GM23338 (cell line): ENCODE data around the gene FLT1. TPM values are rescaled to one million over a fixed set of nuclear protein-coding genes. Genes with fewer than 3 reads are reported as not detected.

Experiments used
- ATAC-seq: fragments of 200-7000 bp; cut with Tn5 transposase; 3 replicates; pipeline ENCODE4 v1.9.1; 2020
- DNase-seq: peaks from one replicate; pipeline ENCODE4 v3.0.0-alpha.2; 2015; ENCODE audit warnings: low spot score
- H2AFZ ChIP-seq: fragments of 200-600 bp; sonication (generic); 2 replicates; pipeline ENCODE4 v1.8.0; 2016; ENCODE audit warnings: antibody characterized with exemption, mild to moderate bottlenecking, moderate library complexity
- H3F3A ChIP-seq: fragments of 200-600 bp; sonication (generic); replicated peaks from 2 replicates; pipeline ENCODE4 v1.8.0; 2017; ENCODE audit warnings: antibody characterized with exemption, mixed run types, low read depth
- H3K27ac ChIP-seq: fragments of 200-600 bp; sonication (generic); 2 replicates; pipeline ENCODE4 v1.6.1; 2016; ENCODE audit warnings: low read depth
- H3K27me3 ChIP-seq: fragments of 200-600 bp; sonication (generic); 2 replicates; pipeline ENCODE4 v1.8.0; 2016; ENCODE audit warnings: mild to moderate bottlenecking, mixed run types, moderate library complexity; ENCODE audit not compliant: insufficient read depth
- H3K36me3 ChIP-seq: fragments of 200-600 bp; sonication (generic); 2 replicates; pipeline ENCODE4 v1.8.0; 2016; ENCODE audit warnings: mild to moderate bottlenecking; ENCODE audit not compliant: insufficient read depth
- H3K4me1 ChIP-seq: fragments of 200-600 bp; sonication (generic); 2 replicates; pipeline ENCODE4 v1.8.0; 2016; ENCODE audit warnings: mild to moderate bottlenecking, moderate library complexity; ENCODE audit not compliant: insufficient read depth
- H3K4me2 ChIP-seq: fragments of 200-600 bp; sonication (generic); 2 replicates; pipeline ENCODE4 v1.7.1; 2017; ENCODE audit warnings: mixed run types
- H3K4me3 ChIP-seq: fragments of 200-600 bp; sonication (generic); 2 replicates; pipeline ENCODE4 v1.6.1; 2016; ENCODE audit warnings: mixed run types
- H3K79me2 ChIP-seq: fragments of 200-600 bp; sonication (generic); replicated peaks from 2 replicates; pipeline ENCODE4 v1.8.0; 2017; ENCODE audit warnings: mild to moderate bottlenecking; ENCODE audit not compliant: insufficient read depth
- H3K9me2 ChIP-seq: fragments of 200-600 bp; sonication (generic); 2 replicates; pipeline ENCODE4 v1.8.0; 2017; ENCODE audit not compliant: insufficient read depth
- H4K20me1 ChIP-seq: fragments of 200-600 bp; sonication (generic); replicated peaks from 2 replicates; pipeline ENCODE4 v1.8.0; 2017; ENCODE audit warnings: mild to moderate bottlenecking; ENCODE audit not compliant: insufficient read depth
- H3K27ac Mint-ChIP-seq: 2 replicates; pipeline ENCODE4 v1.8.0; 2020; ENCODE audit warnings: inconsistent platforms, mild to moderate bottlenecking, moderate library complexity, mixed read lengths
- H3K27me3 Mint-ChIP-seq: 3 replicates; pipeline ENCODE4 v1.8.0; 2022; ENCODE audit warnings: low read depth, mild to moderate bottlenecking, moderate library complexity, mixed read lengths, inconsistent platforms; ENCODE audit not compliant: insufficient read depth, poor library complexity
- H3K36me3 Mint-ChIP-seq: 3 replicates; pipeline ENCODE4 v1.8.0; 2021; ENCODE audit warnings: low read depth, mild to moderate bottlenecking, inconsistent platforms, moderate library complexity, mixed read lengths
- H3K4me1 Mint-ChIP-seq: 3 replicates; pipeline ENCODE4 v1.8.0; 2020; ENCODE audit warnings: mild to moderate bottlenecking, inconsistent platforms, mixed read lengths
- H3K4me3 Mint-ChIP-seq: 3 replicates; pipeline ENCODE4 v1.8.0; 2021; ENCODE audit warnings: moderate library complexity, mild to moderate bottlenecking, inconsistent platforms, mixed read lengths
- H3K9me3 Mint-ChIP-seq: 3 replicates; pipeline ENCODE4 v1.8.0; 2020; ENCODE audit warnings: moderate library complexity, mild to moderate bottlenecking, inconsistent platforms, mixed read lengths
- CREB1 ChIP-seq: fragments of 250-450 bp; sonication (Bioruptor Pico); IDR thresholded peaks from 2 replicates; pipeline ENCODE4 v1.5.0; 2020; ENCODE audit warnings: low read depth, mild to moderate bottlenecking, moderate library complexity
- EZH2 ChIP-seq: fragments of 200-600 bp; sonication (generic); IDR thresholded peaks from one replicate; pipeline ENCODE4 v1.8.0; 2017; ENCODE audit warnings: antibody characterized with exemption, mild to moderate bottlenecking, low read depth; ENCODE audit not compliant: unreplicated experiment
- EZH2phosphoT487 ChIP-seq: fragments of 200-600 bp; sonication (generic); IDR thresholded peaks from one replicate; pipeline ENCODE4 v1.8.1; 2018; ENCODE audit warnings: antibody characterized with exemption; ENCODE audit not compliant: unreplicated experiment
- JUNB ChIP-seq: IDR thresholded peaks from one replicate; pipeline ENCODE4 v1.6.1; 2016; ENCODE audit warnings: antibody characterized with exemption; ENCODE audit not compliant: unreplicated experiment
- NANOG ChIP-seq: IDR thresholded peaks from 2 replicates; pipeline ENCODE4 v1.6.1; 2016; ENCODE audit warnings: antibody characterized with exemption, borderline replicate concordance
- POLR2AphosphoS5 ChIP-seq: IDR thresholded peaks from 2 replicates; pipeline ENCODE4 v1.6.1; 2016; ENCODE audit warnings: antibody characterized with exemption, low read depth
- STAT1 ChIP-seq: IDR thresholded peaks from one replicate; pipeline ENCODE4 v1.6.1; 2016; ENCODE audit warnings: antibody characterized with exemption; ENCODE audit not compliant: unreplicated experiment
- ZNF114 ChIP-seq: fragments of 250-450 bp; sonication (Bioruptor Pico); IDR thresholded peaks from 2 replicates; pipeline ENCODE4 v1.5.0; 2020; ENCODE audit warnings: mild to moderate bottlenecking, moderate library complexity
- ZNF331 ChIP-seq: fragments of 250-450 bp; sonication (Bioruptor Pico); IDR thresholded peaks from 2 replicates; pipeline ENCODE4 v1.5.0; 2020; ENCODE audit warnings: low read depth, mild to moderate bottlenecking, moderate library complexity
- polyA plus RNA-seq: library from polyadenylated mRNA; unstranded; fragments of >200 nt; fragmentation: Nextera tagmentation; extraction: Ambion mirVana; gene quantifications from 2 replicates; pipeline ENCODE4 v1.2.1, GENCODE V29; 2016
- total RNA-seq: library from RNA; depleted of rRNA; stranded (reverse); fragments of >200 nt; shearing (Covaris generic); gene quantifications from 2 replicates; pipeline ENCODE4 v1.2.3, GENCODE V29; 2014
- TF ChIP-seq, protein P1 (sequence below): IDR thresholded peaks from one replicate; pipeline ENCODE4 v1.6.1; 2018; ENCODE audit warnings: antibody characterized with exemption; ENCODE audit not compliant: unreplicated experiment
- TF ChIP-seq, protein P2 (sequence below): fragments of 250-450 bp; sonication (Bioruptor Pico); IDR thresholded peaks from 2 replicates; pipeline ENCODE4 v1.5.0; 2020; ENCODE audit warnings: mild to moderate bottlenecking, moderate library complexity
- TF ChIP-seq, protein P3 (sequence below), 2 experiments: fragments of 200-600 bp in 1 of 2; sonication (generic) in 1 of 2; conservative IDR thresholded peaks; 2 replicates each; pipeline versions ENCODE4 v1.5.1 to v1.6.1; 2016 to 2017; ENCODE audit warnings: antibody characterized with exemption in 2 of 2, low read depth in 2 of 2, mild to moderate bottlenecking in 2 of 2, moderate library complexity in 1 of 2
- TF ChIP-seq, protein P4 (sequence below): IDR thresholded peaks from 2 replicates; pipeline ENCODE4 v1.6.1; 2016; ENCODE audit warnings: antibody characterized with exemption

FLT1 gene
- total and polyA plus RNA-seq, 2 experiments from 2014 or later: 26.8 to 116 TPM

DNA sequence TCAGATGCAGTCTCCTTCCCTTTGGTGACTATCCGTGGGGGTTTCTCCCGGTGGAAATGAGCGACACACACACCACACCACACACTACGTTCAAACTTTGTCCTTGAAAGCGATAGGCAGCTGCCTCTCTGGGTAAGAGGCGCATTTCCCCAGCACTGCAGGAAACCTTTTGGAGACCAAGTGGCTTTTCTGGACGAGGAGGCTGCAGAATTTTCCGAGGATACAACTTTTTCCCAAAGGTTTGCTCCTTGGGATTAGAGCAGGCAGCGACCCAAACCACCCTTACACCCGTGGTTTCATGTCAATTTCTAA, 38.2 kb upstream of the FLT1 start:
- Histone ChIP-seq H3K27me3 (peaks cover 40% of the 10 kb centered on the region), H3K4me3 (peak overlapping the region; percentile 78), H3K79me2 (no peaks in the 10 kb centered on the region), H3K27ac (no peak overlapping the region), H3K36me3 (no peaks in the 10 kb centered on the region), H4K20me1 (no peaks in the 10 kb centered on the region), H3K9me2 (no peaks in the 10 kb centered on the region), H3F3A (peaks cover 26% of the 10 kb centered on the region), H3K4me1 (peaks cover 34% of the 10 kb centered on the region), H3K4me2 (peak overlapping the region; percentile 96), H2AFZ (peak overlapping the region; percentile 83)
- Mint-ChIP-seq H3K36me3 (no peaks in the 10 kb centered on the region), H3K27me3 (peaks cover 16% of the 10 kb centered on the region), H3K27ac (no peak overlapping the region), H3K4me1 (peaks cover 13% of the 10 kb centered on the region), H3K9me3 (peaks cover 19% of the 10 kb centered on the region), H3K4me3 (peak overlapping the region; percentile 73)
- peak; percentile 34 for DNase-seq
- ATAC-seq: no peak
- TF ChIP-seq ZNF331 (CRISPR knock-in tag) (no peak), POLR2AphosphoS5 (no peak), NANOG (no peak), ZNF114 (CRISPR knock-in tag) (no peak), EZH2 (no peak), JUNB (no peak), CREB1 (no peak), EZH2phosphoT487 (no peak), STAT1 (no peak)
- TF ChIP-seq, protein P1, sequence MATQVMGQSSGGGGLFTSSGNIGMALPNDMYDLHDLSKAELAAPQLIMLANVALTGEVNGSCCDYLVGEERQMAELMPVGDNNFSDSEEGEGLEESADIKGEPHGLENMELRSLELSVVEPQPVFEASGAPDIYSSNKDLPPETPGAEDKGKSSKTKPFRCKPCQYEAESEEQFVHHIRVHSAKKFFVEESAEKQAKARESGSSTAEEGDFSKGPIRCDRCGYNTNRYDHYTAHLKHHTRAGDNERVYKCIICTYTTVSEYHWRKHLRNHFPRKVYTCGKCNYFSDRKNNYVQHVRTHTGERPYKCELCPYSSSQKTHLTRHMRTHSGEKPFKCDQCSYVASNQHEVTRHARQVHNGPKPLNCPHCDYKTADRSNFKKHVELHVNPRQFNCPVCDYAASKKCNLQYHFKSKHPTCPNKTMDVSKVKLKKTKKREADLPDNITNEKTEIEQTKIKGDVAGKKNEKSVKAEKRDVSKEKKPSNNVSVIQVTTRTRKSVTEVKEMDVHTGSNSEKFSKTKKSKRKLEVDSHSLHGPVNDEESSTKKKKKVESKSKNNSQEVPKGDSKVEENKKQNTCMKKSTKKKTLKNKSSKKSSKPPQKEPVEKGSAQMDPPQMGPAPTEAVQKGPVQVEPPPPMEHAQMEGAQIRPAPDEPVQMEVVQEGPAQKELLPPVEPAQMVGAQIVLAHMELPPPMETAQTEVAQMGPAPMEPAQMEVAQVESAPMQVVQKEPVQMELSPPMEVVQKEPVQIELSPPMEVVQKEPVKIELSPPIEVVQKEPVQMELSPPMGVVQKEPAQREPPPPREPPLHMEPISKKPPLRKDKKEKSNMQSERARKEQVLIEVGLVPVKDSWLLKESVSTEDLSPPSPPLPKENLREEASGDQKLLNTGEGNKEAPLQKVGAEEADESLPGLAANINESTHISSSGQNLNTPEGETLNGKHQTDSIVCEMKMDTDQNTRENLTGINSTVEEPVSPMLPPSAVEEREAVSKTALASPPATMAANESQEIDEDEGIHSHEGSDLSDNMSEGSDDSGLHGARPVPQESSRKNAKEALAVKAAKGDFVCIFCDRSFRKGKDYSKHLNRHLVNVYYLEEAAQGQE: no peak
- TF ChIP-seq, protein P2, sequence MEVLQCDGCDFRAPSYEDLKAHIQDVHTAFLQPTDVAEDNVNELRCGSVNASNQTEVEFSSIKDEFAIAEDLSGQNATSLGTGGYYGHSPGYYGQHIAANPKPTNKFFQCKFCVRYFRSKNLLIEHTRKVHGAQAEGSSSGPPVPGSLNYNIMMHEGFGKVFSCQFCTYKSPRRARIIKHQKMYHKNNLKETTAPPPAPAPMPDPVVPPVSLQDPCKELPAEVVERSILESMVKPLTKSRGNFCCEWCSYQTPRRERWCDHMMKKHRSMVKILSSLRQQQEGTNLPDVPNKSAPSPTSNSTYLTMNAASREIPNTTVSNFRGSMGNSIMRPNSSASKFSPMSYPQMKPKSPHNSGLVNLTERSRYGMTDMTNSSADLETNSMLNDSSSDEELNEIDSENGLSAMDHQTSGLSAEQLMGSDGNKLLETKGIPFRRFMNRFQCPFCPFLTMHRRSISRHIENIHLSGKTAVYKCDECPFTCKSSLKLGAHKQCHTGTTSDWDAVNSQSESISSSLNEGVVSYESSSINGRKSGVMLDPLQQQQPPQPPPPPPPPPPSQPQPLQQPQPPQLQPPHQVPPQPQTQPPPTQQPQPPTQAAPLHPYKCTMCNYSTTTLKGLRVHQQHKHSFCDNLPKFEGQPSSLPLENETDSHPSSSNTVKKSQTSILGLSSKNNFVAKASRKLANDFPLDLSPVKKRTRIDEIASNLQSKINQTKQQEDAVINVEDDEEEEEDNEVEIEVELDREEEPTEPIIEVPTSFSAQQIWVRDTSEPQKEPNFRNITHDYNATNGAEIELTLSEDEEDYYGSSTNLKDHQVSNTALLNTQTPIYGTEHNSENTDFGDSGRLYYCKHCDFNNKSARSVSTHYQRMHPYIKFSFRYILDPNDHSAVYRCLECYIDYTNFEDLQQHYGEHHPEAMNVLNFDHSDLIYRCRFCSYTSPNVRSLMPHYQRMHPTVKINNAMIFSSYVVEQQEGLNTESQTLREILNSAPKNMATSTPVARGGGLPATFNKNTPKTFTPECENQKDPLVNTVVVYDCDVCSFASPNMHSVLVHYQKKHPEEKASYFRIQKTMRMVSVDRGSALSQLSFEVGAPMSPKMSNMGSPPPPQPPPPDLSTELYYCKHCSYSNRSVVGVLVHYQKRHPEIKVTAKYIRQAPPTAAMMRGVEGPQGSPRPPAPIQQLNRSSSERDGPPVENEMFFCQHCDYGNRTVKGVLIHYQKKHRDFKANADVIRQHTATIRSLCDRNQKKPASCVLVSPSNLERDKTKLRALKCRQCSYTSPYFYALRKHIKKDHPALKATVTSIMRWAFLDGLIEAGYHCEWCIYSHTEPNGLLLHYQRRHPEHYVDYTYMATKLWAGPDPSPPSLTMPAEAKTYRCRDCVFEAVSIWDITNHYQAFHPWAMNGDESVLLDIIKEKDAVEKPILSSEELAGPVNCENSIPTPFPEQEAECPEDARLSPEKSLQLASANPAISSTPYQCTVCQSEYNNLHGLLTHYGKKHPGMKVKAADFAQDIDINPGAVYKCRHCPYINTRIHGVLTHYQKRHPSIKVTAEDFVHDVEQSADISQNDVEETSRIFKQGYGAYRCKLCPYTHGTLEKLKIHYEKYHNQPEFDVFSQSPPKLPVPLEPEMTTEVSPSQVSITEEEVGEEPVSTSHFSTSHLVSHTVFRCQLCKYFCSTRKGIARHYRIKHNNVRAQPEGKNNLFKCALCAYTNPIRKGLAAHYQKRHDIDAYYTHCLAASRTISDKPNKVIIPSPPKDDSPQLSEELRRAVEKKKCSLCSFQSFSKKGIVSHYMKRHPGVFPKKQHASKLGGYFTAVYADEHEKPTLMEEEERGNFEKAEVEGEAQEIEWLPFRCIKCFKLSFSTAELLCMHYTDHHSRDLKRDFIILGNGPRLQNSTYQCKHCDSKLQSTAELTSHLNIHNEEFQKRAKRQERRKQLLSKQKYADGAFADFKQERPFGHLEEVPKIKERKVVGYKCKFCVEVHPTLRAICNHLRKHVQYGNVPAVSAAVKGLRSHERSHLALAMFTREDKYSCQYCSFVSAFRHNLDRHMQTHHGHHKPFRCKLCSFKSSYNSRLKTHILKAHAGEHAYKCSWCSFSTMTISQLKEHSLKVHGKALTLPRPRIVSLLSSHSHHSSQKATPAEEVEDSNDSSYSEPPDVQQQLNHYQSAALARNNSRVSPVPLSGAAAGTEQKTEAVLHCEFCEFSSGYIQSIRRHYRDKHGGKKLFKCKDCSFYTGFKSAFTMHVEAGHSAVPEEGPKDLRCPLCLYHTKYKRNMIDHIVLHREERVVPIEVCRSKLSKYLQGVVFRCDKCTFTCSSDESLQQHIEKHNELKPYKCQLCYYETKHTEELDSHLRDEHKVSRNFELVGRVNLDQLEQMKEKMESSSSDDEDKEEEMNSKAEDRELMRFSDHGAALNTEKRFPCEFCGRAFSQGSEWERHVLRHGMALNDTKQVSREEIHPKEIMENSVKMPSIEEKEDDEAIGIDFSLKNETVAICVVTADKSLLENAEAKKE: no peak
- TF ChIP-seq, protein P3, sequence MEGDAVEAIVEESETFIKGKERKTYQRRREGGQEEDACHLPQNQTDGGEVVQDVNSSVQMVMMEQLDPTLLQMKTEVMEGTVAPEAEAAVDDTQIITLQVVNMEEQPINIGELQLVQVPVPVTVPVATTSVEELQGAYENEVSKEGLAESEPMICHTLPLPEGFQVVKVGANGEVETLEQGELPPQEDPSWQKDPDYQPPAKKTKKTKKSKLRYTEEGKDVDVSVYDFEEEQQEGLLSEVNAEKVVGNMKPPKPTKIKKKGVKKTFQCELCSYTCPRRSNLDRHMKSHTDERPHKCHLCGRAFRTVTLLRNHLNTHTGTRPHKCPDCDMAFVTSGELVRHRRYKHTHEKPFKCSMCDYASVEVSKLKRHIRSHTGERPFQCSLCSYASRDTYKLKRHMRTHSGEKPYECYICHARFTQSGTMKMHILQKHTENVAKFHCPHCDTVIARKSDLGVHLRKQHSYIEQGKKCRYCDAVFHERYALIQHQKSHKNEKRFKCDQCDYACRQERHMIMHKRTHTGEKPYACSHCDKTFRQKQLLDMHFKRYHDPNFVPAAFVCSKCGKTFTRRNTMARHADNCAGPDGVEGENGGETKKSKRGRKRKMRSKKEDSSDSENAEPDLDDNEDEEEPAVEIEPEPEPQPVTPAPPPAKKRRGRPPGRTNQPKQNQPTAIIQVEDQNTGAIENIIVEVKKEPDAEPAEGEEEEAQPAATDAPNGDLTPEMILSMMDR (conservative IDR thresholded peaks at IDR 0.05; ENCODE audit: low read depth in 2 of 2): no peak
- TF ChIP-seq, protein P4, sequence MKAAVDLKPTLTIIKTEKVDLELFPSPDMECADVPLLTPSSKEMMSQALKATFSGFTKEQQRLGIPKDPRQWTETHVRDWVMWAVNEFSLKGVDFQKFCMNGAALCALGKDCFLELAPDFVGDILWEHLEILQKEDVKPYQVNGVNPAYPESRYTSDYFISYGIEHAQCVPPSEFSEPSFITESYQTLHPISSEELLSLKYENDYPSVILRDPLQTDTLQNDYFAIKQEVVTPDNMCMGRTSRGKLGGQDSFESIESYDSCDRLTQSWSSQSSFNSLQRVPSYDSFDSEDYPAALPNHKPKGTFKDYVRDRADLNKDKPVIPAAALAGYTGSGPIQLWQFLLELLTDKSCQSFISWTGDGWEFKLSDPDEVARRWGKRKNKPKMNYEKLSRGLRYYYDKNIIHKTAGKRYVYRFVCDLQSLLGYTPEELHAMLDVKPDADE: no peak
